ENCODE data around the gene WWOX.

GRCh38 chr16:78918805-78919305 is 819.4 kb downstream of the WWOX start:
- TF ChIP-seq EZH2 (IDR thresholded peaks at IDR 0.05; ENCODE audit: borderline replicate concordance, low read depth, low read length, poor library complexity, severe bottlenecking) = no peak
- TF ChIP-seq CTCF (conservative IDR thresholded peaks at IDR 0.05; ENCODE audit: low read depth, low read length) = no peak

All from A673 (cell line).